ENCODE measurements around the gene L3MBTL3. TPM values are rescaled to one million over a fixed set of nuclear protein-coding genes. Genes with fewer than 3 reads are reported as not detected.

Gene L3MBTL3
- total RNA-seq, 2 donors from 2014 or later, result 23.7 to 39.7 TPM

GRCh38 chr6:129989396-129989795, 29.0 kb upstream of the L3MBTL3 start:
- H3K4me1 ChIP-seq (ENCODE audit: control insufficient read depth, insufficient read depth, low read length), result no peaks in the 10 kb centered on the region
- no peak for TF ChIP-seq CTCF (conservative IDR thresholded peaks at IDR 0.05)
- 83% methylated on average over 1 of the region's 1 CpG for WGBS, 2 experiments (ENCODE audit: insufficient coverage in 1 of 2, insufficient read length in 1 of 2)
- no peak overlapping the region for H3K4me3 ChIP-seq (ENCODE audit: low read length)
- H3K27ac ChIP-seq (ENCODE audit: low read depth, low read length), result no peak overlapping the region
- Mint-ChIP-seq H3K27me3 (ENCODE audit: insufficient read depth) (no peaks in the 10 kb centered on the region), H3K4me3 (no peak overlapping the region), H3K4me1 (no peaks in the 10 kb centered on the region), H3K9me3 (no peaks in the 10 kb centered on the region), H3K27ac (no peak overlapping the region), H3K36me3 (ENCODE audit: low read depth) (no peaks in the 10 kb centered on the region)
- no peak for DNase-seq
- H3K36me3 ChIP-seq (ENCODE audit: control insufficient read depth, insufficient read depth, low read length), result no peaks in the 10 kb centered on the region
- H3K27me3 ChIP-seq (ENCODE audit: control insufficient read depth, insufficient read depth, low read length, poor library complexity, severe bottlenecking), result no peaks in the 10 kb centered on the region
- H3K9me3 ChIP-seq (ENCODE audit: control insufficient read depth, low read length), result no peaks in the 10 kb centered on the region
- no peak overlapping the region for H3K9ac ChIP-seq (ENCODE audit: extremely low read depth, low read length, poor library complexity, severe bottlenecking)

GRCh38 chr6:129992881-129993280, 25.5 kb upstream of the L3MBTL3 start:
- no peak overlapping the region for H3K4me3 Mint-ChIP-seq
- Histone ChIP-seq H3K4me1 (ENCODE audit: control insufficient read depth, insufficient read depth, low read length) (no peaks in the 10 kb centered on the region), H3K27me3 (ENCODE audit: control insufficient read depth, insufficient read depth, low read length, poor library complexity, severe bottlenecking) (no peaks in the 10 kb centered on the region), H3K36me3 (ENCODE audit: control insufficient read depth, insufficient read depth, low read length) (no peaks in the 10 kb centered on the region), H3K9me3 (ENCODE audit: control insufficient read depth, low read length) (no peaks in the 10 kb centered on the region), H3K4me3 (ENCODE audit: low read length) (no peak overlapping the region), H3K27ac (ENCODE audit: low read depth, low read length) (peak overlapping the region; percentile 42), H3K9ac (ENCODE audit: extremely low read depth, low read length, poor library complexity, severe bottlenecking) (no peak overlapping the region)
- no peaks in the 10 kb centered on the region for H3K4me1 Mint-ChIP-seq
- DNase-seq, result no peak
- H3K27ac Mint-ChIP-seq, result no peak overlapping the region
- WGBS, 2 experiments (ENCODE audit: insufficient coverage in 1 of 2, insufficient read length in 1 of 2), result 51% methylated on average over 3 of the region's 3 CpGs; no CpG with 5 or more reads in 1 of the 2 experiments
- no peak for TF ChIP-seq CTCF (conservative IDR thresholded peaks at IDR 0.05)
- H3K36me3 Mint-ChIP-seq (ENCODE audit: low read depth), result no peaks in the 10 kb centered on the region
- H3K9me3 Mint-ChIP-seq, result no peaks in the 10 kb centered on the region
- H3K27me3 Mint-ChIP-seq (ENCODE audit: insufficient read depth), result no peaks in the 10 kb centered on the region

- no peak overlapping the region for H3K9ac ChIP-seq (ENCODE audit: extremely low read depth, low read length, poor library complexity, severe bottlenecking)
- no peaks in the 10 kb centered on the region for H3K27me3 Mint-ChIP-seq (ENCODE audit: insufficient read depth)
- no peak overlapping the region for H3K27ac Mint-ChIP-seq
- H3K27ac ChIP-seq (ENCODE audit: low read depth, low read length), result no peak overlapping the region
- H3K36me3 Mint-ChIP-seq (ENCODE audit: low read depth), result no peaks in the 10 kb centered on the region
- H3K4me3 Mint-ChIP-seq, result no peak overlapping the region
- no peaks in the 10 kb centered on the region for H3K27me3 ChIP-seq (ENCODE audit: control insufficient read depth, insufficient read depth, low read length, poor library complexity, severe bottlenecking)
- WGBS, 2 experiments (ENCODE audit: insufficient coverage in 1 of 2, insufficient read length in 1 of 2), result 96 to 98% methylated on average over 4 of the region's 4 CpGs
- H3K36me3 ChIP-seq (ENCODE audit: control insufficient read depth, insufficient read depth, low read length), result no peaks in the 10 kb centered on the region
- H3K4me3 ChIP-seq (ENCODE audit: low read length), result no peak overlapping the region
- no peak for DNase-seq
- H3K9me3 Mint-ChIP-seq, result no peaks in the 10 kb centered on the region
- no peaks in the 10 kb centered on the region for H3K9me3 ChIP-seq (ENCODE audit: control insufficient read depth, low read length)
- no peaks in the 10 kb centered on the region for H3K4me1 ChIP-seq (ENCODE audit: control insufficient read depth, insufficient read depth, low read length)
- H3K4me1 Mint-ChIP-seq, result no peaks in the 10 kb centered on the region
- TF ChIP-seq CTCF (conservative IDR thresholded peaks at IDR 0.05), result no peak
Observed at GRCh38 chr6:129994410-129994809, 24.0 kb upstream of the L3MBTL3 start.

All from endodermal cell (in vitro differentiated cells).